GM23338 (cell line): ENCODE measurements around the gene RNF8. TPM values are rescaled to one million over a fixed set of nuclear protein-coding genes. Genes with fewer than 3 reads are reported as not detected.

Experiments used
- ATAC-seq: fragments of 200-7000 bp; cut with Tn5 transposase; 3 replicates; pipeline ENCODE4 v1.9.1; 2020
- DNase-seq: peaks from one replicate; pipeline ENCODE4 v3.0.0-alpha.2; 2015; ENCODE audit warnings: low spot score
- H2AFZ ChIP-seq: fragments of 200-600 bp; sonication (generic); 2 replicates; pipeline ENCODE4 v1.8.0; 2016; ENCODE audit warnings: antibody characterized with exemption, mild to moderate bottlenecking, moderate library complexity
- H3F3A ChIP-seq: fragments of 200-600 bp; sonication (generic); replicated peaks from 2 replicates; pipeline ENCODE4 v1.8.0; 2017; ENCODE audit warnings: antibody characterized with exemption, mixed run types, low read depth
- H3K27ac ChIP-seq: fragments of 200-600 bp; sonication (generic); 2 replicates; pipeline ENCODE4 v1.6.1; 2016; ENCODE audit warnings: low read depth
- H3K27me3 ChIP-seq: fragments of 200-600 bp; sonication (generic); 2 replicates; pipeline ENCODE4 v1.8.0; 2016; ENCODE audit warnings: mild to moderate bottlenecking, mixed run types, moderate library complexity; ENCODE audit not compliant: insufficient read depth
- H3K36me3 ChIP-seq: fragments of 200-600 bp; sonication (generic); 2 replicates; pipeline ENCODE4 v1.8.0; 2016; ENCODE audit warnings: mild to moderate bottlenecking; ENCODE audit not compliant: insufficient read depth
- H3K4me1 ChIP-seq: fragments of 200-600 bp; sonication (generic); 2 replicates; pipeline ENCODE4 v1.8.0; 2016; ENCODE audit warnings: mild to moderate bottlenecking, moderate library complexity; ENCODE audit not compliant: insufficient read depth
- H3K4me2 ChIP-seq: fragments of 200-600 bp; sonication (generic); 2 replicates; pipeline ENCODE4 v1.7.1; 2017; ENCODE audit warnings: mixed run types
- H3K4me3 ChIP-seq: fragments of 200-600 bp; sonication (generic); 2 replicates; pipeline ENCODE4 v1.6.1; 2016; ENCODE audit warnings: mixed run types
- H3K79me2 ChIP-seq: fragments of 200-600 bp; sonication (generic); replicated peaks from 2 replicates; pipeline ENCODE4 v1.8.0; 2017; ENCODE audit warnings: mild to moderate bottlenecking; ENCODE audit not compliant: insufficient read depth
- H3K9me2 ChIP-seq: fragments of 200-600 bp; sonication (generic); 2 replicates; pipeline ENCODE4 v1.8.0; 2017; ENCODE audit not compliant: insufficient read depth
- H4K20me1 ChIP-seq: fragments of 200-600 bp; sonication (generic); replicated peaks from 2 replicates; pipeline ENCODE4 v1.8.0; 2017; ENCODE audit warnings: mild to moderate bottlenecking; ENCODE audit not compliant: insufficient read depth
- H3K27ac Mint-ChIP-seq: 2 replicates; pipeline ENCODE4 v1.8.0; 2020; ENCODE audit warnings: inconsistent platforms, mild to moderate bottlenecking, moderate library complexity, mixed read lengths
- H3K27me3 Mint-ChIP-seq: 3 replicates; pipeline ENCODE4 v1.8.0; 2022; ENCODE audit warnings: low read depth, mild to moderate bottlenecking, moderate library complexity, mixed read lengths, inconsistent platforms; ENCODE audit not compliant: insufficient read depth, poor library complexity
- H3K36me3 Mint-ChIP-seq: 3 replicates; pipeline ENCODE4 v1.8.0; 2021; ENCODE audit warnings: low read depth, mild to moderate bottlenecking, inconsistent platforms, moderate library complexity, mixed read lengths
- H3K4me1 Mint-ChIP-seq: 3 replicates; pipeline ENCODE4 v1.8.0; 2020; ENCODE audit warnings: mild to moderate bottlenecking, inconsistent platforms, mixed read lengths
- H3K4me3 Mint-ChIP-seq: 3 replicates; pipeline ENCODE4 v1.8.0; 2021; ENCODE audit warnings: moderate library complexity, mild to moderate bottlenecking, inconsistent platforms, mixed read lengths
- H3K9me3 Mint-ChIP-seq: 3 replicates; pipeline ENCODE4 v1.8.0; 2020; ENCODE audit warnings: moderate library complexity, mild to moderate bottlenecking, inconsistent platforms, mixed read lengths
- CREB1 ChIP-seq: fragments of 250-450 bp; sonication (Bioruptor Pico); IDR thresholded peaks from 2 replicates; pipeline ENCODE4 v1.5.0; 2020; ENCODE audit warnings: low read depth, mild to moderate bottlenecking, moderate library complexity
- CTCF ChIP-seq, 2 experiments: fragments of 200-600 bp in 1 of 2; sonication (generic) in 1 of 2; conservative IDR thresholded peaks; 2 replicates each; pipeline versions ENCODE4 v1.5.1 to v1.6.1; 2016 to 2017; ENCODE audit warnings: antibody characterized with exemption in 2 of 2, low read depth in 2 of 2, mild to moderate bottlenecking in 2 of 2, moderate library complexity in 1 of 2
- ETS1 ChIP-seq: IDR thresholded peaks from 2 replicates; pipeline ENCODE4 v1.6.1; 2016; ENCODE audit warnings: antibody characterized with exemption
- EZH2 ChIP-seq: fragments of 200-600 bp; sonication (generic); IDR thresholded peaks from one replicate; pipeline ENCODE4 v1.8.0; 2017; ENCODE audit warnings: antibody characterized with exemption, mild to moderate bottlenecking, low read depth; ENCODE audit not compliant: unreplicated experiment
- EZH2phosphoT487 ChIP-seq: fragments of 200-600 bp; sonication (generic); IDR thresholded peaks from one replicate; pipeline ENCODE4 v1.8.1; 2018; ENCODE audit warnings: antibody characterized with exemption; ENCODE audit not compliant: unreplicated experiment
- JUNB ChIP-seq: IDR thresholded peaks from one replicate; pipeline ENCODE4 v1.6.1; 2016; ENCODE audit warnings: antibody characterized with exemption; ENCODE audit not compliant: unreplicated experiment
- NANOG ChIP-seq: IDR thresholded peaks from 2 replicates; pipeline ENCODE4 v1.6.1; 2016; ENCODE audit warnings: antibody characterized with exemption, borderline replicate concordance
- POLR2AphosphoS5 ChIP-seq: IDR thresholded peaks from 2 replicates; pipeline ENCODE4 v1.6.1; 2016; ENCODE audit warnings: antibody characterized with exemption, low read depth
- REST ChIP-seq: IDR thresholded peaks from one replicate; pipeline ENCODE4 v1.6.1; 2018; ENCODE audit warnings: antibody characterized with exemption; ENCODE audit not compliant: unreplicated experiment
- STAT1 ChIP-seq: IDR thresholded peaks from one replicate; pipeline ENCODE4 v1.6.1; 2016; ENCODE audit warnings: antibody characterized with exemption; ENCODE audit not compliant: unreplicated experiment
- ZNF114 ChIP-seq: fragments of 250-450 bp; sonication (Bioruptor Pico); IDR thresholded peaks from 2 replicates; pipeline ENCODE4 v1.5.0; 2020; ENCODE audit warnings: mild to moderate bottlenecking, moderate library complexity
- ZNF331 ChIP-seq: fragments of 250-450 bp; sonication (Bioruptor Pico); IDR thresholded peaks from 2 replicates; pipeline ENCODE4 v1.5.0; 2020; ENCODE audit warnings: low read depth, mild to moderate bottlenecking, moderate library complexity
- ZNF462 ChIP-seq: fragments of 250-450 bp; sonication (Bioruptor Pico); IDR thresholded peaks from 2 replicates; pipeline ENCODE4 v1.5.0; 2020; ENCODE audit warnings: mild to moderate bottlenecking, moderate library complexity
- polyA plus RNA-seq: library from polyadenylated mRNA; unstranded; fragments of >200 nt; fragmentation: Nextera tagmentation; extraction: Ambion mirVana; gene quantifications from 2 replicates; pipeline ENCODE4 v1.2.1, GENCODE V29; 2016
- total RNA-seq: library from RNA; depleted of rRNA; stranded (reverse); fragments of >200 nt; shearing (Covaris generic); gene quantifications from 2 replicates; pipeline ENCODE4 v1.2.3, GENCODE V29; 2014

RNF8 gene
- total and polyA plus RNA-seq, 2 experiments from 2014 or later: 41.6 to 55.2 TPM

GRCh38 chr6:37321516-37322415 is 32.0 kb upstream of the RNF8 start:
- ATAC-seq: no peak
- H3K27me3 Mint-ChIP-seq: peaks cover 3% of the 10 kb centered on the region

More at GRCh38 chr6:37321516-37322415, 32.0 kb upstream of the RNF8 start:
- Histone ChIP-seq H3K9me2 (no peaks in the 10 kb centered on the region), H2AFZ (no peak overlapping the region), H3F3A (no peaks in the 10 kb centered on the region), H3K79me2 (no peaks in the 10 kb centered on the region), H3K4me2 (no peak overlapping the region), H4K20me1 (no peaks in the 10 kb centered on the region; the same call in none of the 2 replicates), H3K36me3 (peaks cover 11% of the 10 kb centered on the region), H3K4me1 (no peaks in the 10 kb centered on the region), H3K27me3 (no peaks in the 10 kb centered on the region), H3K27ac (no peak overlapping the region), H3K4me3 (no peak overlapping the region)
- TF ChIP-seq ETS1 (no peak), ZNF462 (CRISPR knock-in tag) (no peak), CTCF (conservative IDR thresholded peaks at IDR 0.05; ENCODE audit: low read depth in 2 of 2) (no peak), STAT1 (no peak), POLR2AphosphoS5 (no peak), NANOG (no peak), ZNF331 (CRISPR knock-in tag) (no peak), JUNB (no peak), EZH2phosphoT487 (no peak), ZNF114 (CRISPR knock-in tag) (no peak), EZH2 (no peak), CREB1 (CRISPR knock-in tag) (no peak), REST (no peak)
- Mint-ChIP-seq H3K9me3 (no peaks in the 10 kb centered on the region), H3K4me1 (peaks cover 3% of the 10 kb centered on the region), H3K4me3 (no peak overlapping the region), H3K27ac (no peak overlapping the region), H3K36me3 (peaks cover 12% of the 10 kb centered on the region)
- no peak for DNase-seq
